C4-2B (cell line): ENCODE measurements around the gene PRR23E.

Source experiments
- H3K27ac ChIP-seq: fragments of 450-650 bp; 2 replicates; pipeline ENCODE4 v1.5.1; 2017
- CTCF ChIP-seq: fragments of 450-650 bp; conservative IDR thresholded peaks from 2 replicates; pipeline ENCODE4 v1.5.1; 2017; ENCODE audit warnings: mild to moderate bottlenecking
- ZFX ChIP-seq: fragments of 450-650 bp; IDR thresholded peaks from 2 replicates; pipeline ENCODE4 v1.6.1; 2017

PRR23E gene

GRCh38 chr3:127165036-127165435, 27.9 kb upstream of the PRR23E start:
- H3K27ac ChIP-seq = no peak overlapping the region
- no peak for TF ChIP-seq CTCF
- TF ChIP-seq ZFX = no peak

- TF ChIP-seq ZFX = no peak
Observed at GRCh38 chr3:127165694-127166485, 27.0 kb upstream of the PRR23E start.

GRCh38 chr3:127166501-127167065, 26.3 kb upstream of the PRR23E start:
- no peak overlapping the region for H3K27ac ChIP-seq
- TF ChIP-seq CTCF (no peak), ZFX (no peak)

More at GRCh38 chr3:127165694-127166485, 27.0 kb upstream of the PRR23E start:
- H3K27ac ChIP-seq = no peak overlapping the region

GRCh38 chr3:127167315-127168043, 25.5 kb upstream of the PRR23E start:
- H3K27ac ChIP-seq = no peak overlapping the region
- TF ChIP-seq CTCF = no peak
- no peak for TF ChIP-seq ZFX

GRCh38 chr3:127168271-127168670, 24.7 kb upstream of the PRR23E start:
- no peak overlapping the region for H3K27ac ChIP-seq
- TF ChIP-seq CTCF (no peak), ZFX (no peak)

GRCh38 chr3:127170814-127171213, 22.1 kb upstream of the PRR23E start:
- no peak overlapping the region for H3K27ac ChIP-seq

GRCh38 chr3:127171320-127171719, 21.6 kb upstream of the PRR23E start:
- H3K27ac ChIP-seq = no peak overlapping the region
- TF ChIP-seq CTCF (no peak), ZFX (no peak)

More at GRCh38 chr3:127170814-127171213, 22.1 kb upstream of the PRR23E start:
- TF ChIP-seq CTCF (no peak), ZFX (no peak)
